NB4 (cell line): ENCODE measurements around the gene CRAMP1.

Experiments
- CTCF ChIP-seq: IDR thresholded peaks from one replicate; pipeline ENCODE4 v1.5.1; 2012; ENCODE audit warnings: low read depth, low read length
- MYC ChIP-seq: IDR thresholded peaks from 2 replicates; pipeline ENCODE4 v1.6.1; 2011; ENCODE audit warnings: low read depth, low read length
- POLR2A ChIP-seq: IDR thresholded peaks from 2 replicates; pipeline ENCODE4 v1.6.1; 2011; ENCODE audit warnings: mild to moderate bottlenecking; ENCODE audit not compliant: insufficient read length; ENCODE audit errors: extremely low read depth
- TF ChIP-seq, protein P1 (sequence below): IDR thresholded peaks from 2 replicates; pipeline ENCODE4 v1.6.1; 2011; ENCODE audit warnings: low read depth, low read length

GRCh38 chr16:1645914-1646525 lies 33.9 kb downstream of the CRAMP1 start:
- TF ChIP-seq CTCF (no peak), POLR2A (no peak), MYC (no peak)
- TF ChIP-seq, protein P1, sequence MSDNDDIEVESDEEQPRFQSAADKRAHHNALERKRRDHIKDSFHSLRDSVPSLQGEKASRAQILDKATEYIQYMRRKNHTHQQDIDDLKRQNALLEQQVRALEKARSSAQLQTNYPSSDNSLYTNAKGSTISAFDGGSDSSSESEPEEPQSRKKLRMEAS, result 0 out of 2 replicates have a peak, but pooled peaks have one; percentile 11
